HepG2 (cell line): ENCODE measurements around the gene USB1. TPM values are rescaled to one million over a fixed set of nuclear protein-coding genes. Genes with fewer than 3 reads are reported as not detected.

Experiments used
- CENPT ChIP-seq: sonication (generic); formaldehyde crosslinking; IDR thresholded peaks from 2 replicates; pipeline ENCODE4 v1.8.0; 2022; ENCODE audit warnings: low read depth, mild to moderate bottlenecking, moderate library complexity, missing genetic modification reagents
- ETV6 ChIP-seq: sonication (generic); formaldehyde crosslinking; conservative IDR thresholded peaks from 2 replicates; pipeline ENCODE4 v1.4.0; 2020; ENCODE audit warnings: missing genetic modification reagents
- FOXA3 ChIP-seq: IDR thresholded peaks from 2 replicates; pipeline ENCODE4 v1.6.1; 2016; ENCODE audit warnings: missing genetic modification reagents, missing compliant biosample characterization
- HMG20A ChIP-seq: IDR thresholded peaks from 2 replicates; pipeline ENCODE4 v1.6.1; 2016; ENCODE audit warnings: borderline replicate concordance
- MYNN ChIP-seq: sonication (generic); formaldehyde crosslinking; IDR thresholded peaks from 2 replicates; pipeline ENCODE4 v1.4.0; 2020; ENCODE audit warnings: mild to moderate bottlenecking, low read depth, missing genetic modification reagents
- NAIF1 ChIP-seq: sonication (generic); formaldehyde crosslinking; IDR thresholded peaks from 2 replicates; pipeline ENCODE4 v1.5.0; 2020; ENCODE audit warnings: mild to moderate bottlenecking, missing genetic modification reagents, borderline replicate concordance
- PHF20 ChIP-seq: sonication (generic); formaldehyde crosslinking; IDR thresholded peaks from 2 replicates; pipeline ENCODE4 v1.5.0; 2020; ENCODE audit warnings: mild to moderate bottlenecking, missing genetic modification reagents
- POLR2AphosphoS2 ChIP-seq: IDR thresholded peaks from 2 replicates; pipeline ENCODE4 v1.6.1; 2011; ENCODE audit warnings: low read depth, low read length, improper control_type of control experiment
- RARA ChIP-seq: IDR thresholded peaks from 2 replicates; pipeline ENCODE4 v1.6.1; 2016; ENCODE audit warnings: missing genetic modification reagents, missing compliant biosample characterization
- RERE ChIP-seq: IDR thresholded peaks from 2 replicates; pipeline ENCODE4 v1.6.1; 2016; ENCODE audit warnings: low read depth, missing genetic modification reagents, missing compliant biosample characterization
- SALL2 ChIP-seq: sonication (generic); formaldehyde crosslinking; IDR thresholded peaks from 2 replicates; pipeline ENCODE4 v1.8.1; 2023; ENCODE audit warnings: mild to moderate bottlenecking, missing genetic modification reagents, inconsistent platforms
- STAG1 ChIP-seq: sonication (generic); formaldehyde crosslinking; IDR thresholded peaks from 2 replicates; pipeline ENCODE4 v1.4.0; 2020; ENCODE audit warnings: missing genetic modification reagents
- TAF1 ChIP-seq: sonication (generic); formaldehyde crosslinking; IDR thresholded peaks from 2 replicates; pipeline ENCODE4 v1.4.0; 2020; ENCODE audit warnings: missing genetic modification reagents
- ZBTB37 ChIP-seq: sonication (generic); formaldehyde crosslinking; IDR thresholded peaks from 2 replicates; pipeline ENCODE4 v1.4.0; 2020; ENCODE audit warnings: mild to moderate bottlenecking, missing genetic modification reagents
- ZNF205 ChIP-seq: IDR thresholded peaks from 2 replicates; pipeline ENCODE4 v1.6.1; 2018; ENCODE audit warnings: missing biosample characterization, missing genetic modification reagents
- ZNF292 ChIP-seq: sonication (generic); formaldehyde crosslinking; IDR thresholded peaks from 2 replicates; pipeline ENCODE4 v1.8.1; 2022; ENCODE audit warnings: mild to moderate bottlenecking, low read depth, missing genetic modification reagents, borderline replicate concordance
- ZNF484 ChIP-seq: sonication (generic); formaldehyde crosslinking; IDR thresholded peaks from 2 replicates; pipeline ENCODE4 v1.5.1; 2020; ENCODE audit warnings: mild to moderate bottlenecking, low read depth, missing genetic modification reagents, borderline replicate concordance
- polyA plus RNA-seq, 8 experiments: library from polyadenylated mRNA; depleted of rRNA in 3 of 8; stranded (reverse) in 7 of 8; unstranded in 1 of 8; fragments of >200 nt; fragmentation: Illumina TruSeq in 4 of 8; extraction: Trizol in 4 of 8; gene quantifications; 2 replicates each; pipeline versions ENCODE4 v1.2.1 to v1.2.3, GENCODE V29; 2011 to 2016; ENCODE audit warnings: low read depth in 4 of 8, missing spikeins in 1 of 8, mixed read lengths in 1 of 8; ENCODE audit not compliant: insufficient read depth in 1 of 8
- total RNA-seq, 5 experiments: library from RNA; depleted of rRNA; stranded (reverse); fragments of >200 nt; fragmentation: Illumina TruSeq; extraction: Trizol; gene quantifications; 2 replicates each; pipeline ENCODE4 v1.2.3, GENCODE V29; 2016; ENCODE audit warnings: low read depth in 1 of 5
- TF ChIP-seq, protein P1 (sequence below): sonication (generic); formaldehyde crosslinking; IDR thresholded peaks from 2 replicates; pipeline ENCODE4 v1.5.0; 2020; ENCODE audit warnings: missing genetic modification reagents
- TF ChIP-seq, protein P2 (sequence below): sonication (generic); formaldehyde crosslinking; IDR thresholded peaks from 2 replicates; pipeline ENCODE4 v1.8.0; 2022; ENCODE audit warnings: missing genetic modification reagents, mild to moderate bottlenecking, inconsistent platforms, borderline replicate concordance
- TF ChIP-seq, protein P3 (sequence below): sonication (generic); formaldehyde crosslinking; conservative IDR thresholded peaks from 2 replicates; pipeline ENCODE4 v1.4.0; 2020; ENCODE audit warnings: missing genetic modification reagents

USB1 gene
- total and polyA plus RNA-seq, 2 of the 13 experiments (the other 11 are each of a cell fraction or from before 2014, with no cell fraction given), result 16.7 to 65.4 TPM

DNA sequence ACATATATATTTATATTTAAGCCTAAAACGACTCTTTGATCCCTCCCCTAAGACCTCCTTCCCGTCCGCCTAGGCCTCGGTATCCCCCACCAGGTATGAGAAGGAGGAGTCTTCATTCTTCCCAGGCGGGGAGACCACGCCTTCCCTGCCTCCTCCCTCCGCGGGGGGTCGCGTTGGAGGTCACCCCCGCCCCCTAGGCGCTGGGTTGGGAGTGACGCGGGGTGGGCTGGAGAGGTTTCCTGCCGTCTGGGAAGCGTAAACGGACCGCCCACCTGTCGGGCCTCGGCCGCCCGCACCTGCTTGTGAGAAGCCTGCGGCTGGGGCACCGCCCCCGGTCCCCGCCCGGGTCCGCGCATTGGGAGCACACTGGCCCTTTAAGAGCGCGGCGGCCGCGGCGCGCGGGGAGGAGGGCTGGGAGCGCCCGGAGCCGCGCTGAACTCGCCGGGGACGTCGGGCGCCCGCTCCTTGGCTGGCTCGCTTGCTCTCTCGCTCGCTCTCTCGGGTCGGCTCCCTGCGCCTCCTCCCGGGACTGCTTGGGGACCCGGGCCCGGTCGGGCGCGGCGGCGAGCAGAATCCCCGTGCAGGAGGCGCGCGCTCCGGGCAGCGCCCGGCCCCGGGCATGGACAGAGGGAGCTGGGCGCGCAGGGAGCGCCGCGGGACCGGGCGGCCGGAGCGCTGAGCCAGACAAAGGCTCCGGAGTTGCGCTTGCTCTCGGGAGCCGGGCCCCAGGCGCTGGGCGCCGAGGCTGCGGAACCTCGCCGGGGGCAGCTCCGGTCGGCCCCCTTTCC lies 24.3 kb downstream of the USB1 start, which contains the start of gene MMP15 (continued):
- TF ChIP-seq, protein P1, sequence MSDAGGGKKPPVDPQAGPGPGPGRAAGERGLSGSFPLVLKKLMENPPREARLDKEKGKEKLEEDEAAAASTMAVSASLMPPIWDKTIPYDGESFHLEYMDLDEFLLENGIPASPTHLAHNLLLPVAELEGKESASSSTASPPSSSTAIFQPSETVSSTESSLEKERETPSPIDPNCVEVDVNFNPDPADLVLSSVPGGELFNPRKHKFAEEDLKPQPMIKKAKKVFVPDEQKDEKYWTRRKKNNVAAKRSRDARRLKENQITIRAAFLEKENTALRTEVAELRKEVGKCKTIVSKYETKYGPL (CRISPR knock-in tag), result peak; percentile 53; the same call in 1 of the 2 replicates
- TF ChIP-seq, protein P2, sequence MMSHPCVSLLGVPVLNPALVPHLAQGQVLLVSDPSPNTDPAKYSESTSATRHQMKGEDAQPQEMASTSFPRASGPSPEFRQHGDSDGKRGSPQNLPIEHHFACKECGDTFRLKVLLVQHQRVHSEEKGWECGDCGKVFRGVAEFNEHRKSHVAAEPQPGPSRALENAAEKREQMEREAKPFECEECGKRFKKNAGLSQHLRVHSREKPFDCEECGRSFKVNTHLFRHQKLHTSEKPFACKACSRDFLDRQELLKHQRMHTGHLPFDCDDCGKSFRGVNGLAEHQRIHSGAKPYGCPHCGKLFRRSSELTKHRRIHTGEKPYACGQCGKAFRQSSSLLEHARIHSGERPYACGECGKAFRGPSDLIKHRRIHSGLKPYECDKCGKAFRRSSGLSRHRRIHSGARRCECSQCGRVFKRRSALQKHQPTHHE (CRISPR knock-in tag), result peak; percentile 74
- TF ChIP-seq RERE (CRISPR knock-in tag), result peak; percentile 55
- TF ChIP-seq, protein P3, sequence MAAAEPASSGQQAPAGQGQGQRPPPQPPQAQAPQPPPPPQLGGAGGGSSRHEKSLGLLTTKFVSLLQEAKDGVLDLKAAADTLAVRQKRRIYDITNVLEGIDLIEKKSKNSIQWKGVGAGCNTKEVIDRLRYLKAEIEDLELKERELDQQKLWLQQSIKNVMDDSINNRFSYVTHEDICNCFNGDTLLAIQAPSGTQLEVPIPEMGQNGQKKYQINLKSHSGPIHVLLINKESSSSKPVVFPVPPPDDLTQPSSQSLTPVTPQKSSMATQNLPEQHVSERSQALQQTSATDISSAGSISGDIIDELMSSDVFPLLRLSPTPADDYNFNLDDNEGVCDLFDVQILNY (CRISPR knock-in tag), result no peak
- TF ChIP-seq ZNF484, result no peak
- no peak for TF ChIP-seq ZNF292 (CRISPR knock-in tag)
- TF ChIP-seq SALL2 (CRISPR knock-in tag), result peak; percentile 85
- TF ChIP-seq ZNF205 (CRISPR knock-in tag), result peak; percentile 45; the same call in 1 of the 2 replicates
- TF ChIP-seq POLR2AphosphoS2, result no peak
- TF ChIP-seq HMG20A (CRISPR knock-in tag), result peak; percentile 44; the same call in 1 of the 2 replicates
- TF ChIP-seq NAIF1 (CRISPR knock-in tag), result no peak
- TF ChIP-seq ETV6, result no peak; the same call in 1 of the 2 replicates
- peak; percentile 45; the same call in 1 of the 2 replicates for TF ChIP-seq TAF1 (CRISPR knock-in tag)
- TF ChIP-seq STAG1 (CRISPR knock-in tag), result no peak
- TF ChIP-seq FOXA3, result peak; percentile 53; the same call in 1 of the 2 replicates
- no peak for TF ChIP-seq ZBTB37 (CRISPR knock-in tag)
- peak; percentile 86 for TF ChIP-seq RARA (CRISPR knock-in tag)
- TF ChIP-seq MYNN (CRISPR knock-in tag), result no peak
- peak; percentile 59 for TF ChIP-seq PHF20
- no peak for TF ChIP-seq CENPT
